Erythroblast (primary cell): ENCODE data around the gene C12orf75.

Experiments used
- GATA1 ChIP-seq: IDR thresholded peaks from 2 replicates; pipeline ENCODE4 v1.6.1; 2011; ENCODE audit warnings: low read depth, mild to moderate bottlenecking, control low read depth, low read length, moderate library complexity
- POLR2A ChIP-seq: IDR thresholded peaks from 2 replicates; pipeline ENCODE4 v1.6.1; 2011; ENCODE audit warnings: mild to moderate bottlenecking, low read length

DNA sequence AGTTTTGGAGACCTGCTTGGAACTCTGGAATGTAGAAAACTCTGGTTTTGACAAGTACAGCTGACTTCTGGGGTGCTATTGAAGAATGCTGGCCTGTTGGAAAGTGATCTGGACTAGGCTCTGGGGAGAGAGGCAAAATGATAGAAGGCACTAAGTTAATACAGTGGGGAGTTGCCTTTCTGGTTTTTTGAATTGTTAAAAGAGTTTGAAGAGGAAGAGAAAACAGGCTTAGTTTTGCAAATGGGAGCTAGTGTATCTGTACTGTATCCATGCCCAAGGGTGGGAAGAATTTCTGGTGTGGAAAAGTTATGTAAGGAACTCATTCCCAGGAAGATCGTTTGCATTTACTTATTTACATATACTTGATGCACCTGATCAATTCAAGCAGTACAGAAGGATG lies 43.8 kb downstream of the C12orf75 start:
- no peak for TF ChIP-seq POLR2A
- no peak for TF ChIP-seq GATA1
